Epithelial cell of esophagus (primary cell): ENCODE results near the gene CEP104.

ENCODE experiments used
- DNase-seq: peaks from one replicate; pipeline ENCODE4 v3.0.0; 2010; ENCODE audit warnings: low read depth
- H3K4me3 ChIP-seq: 2 replicates; pipeline ENCODE4 v1.5.1; 2011; ENCODE audit warnings: mild to moderate bottlenecking, low read length, control low read depth
- TF ChIP-seq, protein P1 (sequence below): IDR thresholded peaks from 2 replicates; pipeline ENCODE4 v1.5.1; 2011; ENCODE audit warnings: low read depth, mild to moderate bottlenecking, low read length, control low read depth, inconsistent platforms; ENCODE audit not compliant: insufficient read depth; ENCODE audit errors: missing control alignments

The CEP104 gene

DNA sequence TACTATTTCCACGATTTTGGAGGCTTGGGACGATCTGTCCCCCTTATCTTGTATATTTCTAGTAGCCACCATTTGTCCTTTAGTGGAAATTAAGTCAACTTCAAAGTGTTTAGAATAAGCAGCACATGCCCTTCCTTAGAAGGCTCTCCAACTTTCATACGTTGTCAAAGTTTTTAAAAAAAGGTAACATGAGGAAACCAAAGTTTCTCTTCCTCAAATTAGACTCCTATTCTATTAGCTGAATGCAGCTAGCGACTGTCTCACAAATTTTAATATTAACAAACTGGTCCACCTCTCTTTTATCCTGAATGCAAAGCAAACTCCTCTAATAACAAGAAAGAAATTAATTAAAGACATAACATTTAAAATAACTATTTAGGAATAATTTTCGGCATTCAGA is 36.2 kb upstream of the CEP104 start:
- DNase-seq = no peak
- TF ChIP-seq, protein P1, sequence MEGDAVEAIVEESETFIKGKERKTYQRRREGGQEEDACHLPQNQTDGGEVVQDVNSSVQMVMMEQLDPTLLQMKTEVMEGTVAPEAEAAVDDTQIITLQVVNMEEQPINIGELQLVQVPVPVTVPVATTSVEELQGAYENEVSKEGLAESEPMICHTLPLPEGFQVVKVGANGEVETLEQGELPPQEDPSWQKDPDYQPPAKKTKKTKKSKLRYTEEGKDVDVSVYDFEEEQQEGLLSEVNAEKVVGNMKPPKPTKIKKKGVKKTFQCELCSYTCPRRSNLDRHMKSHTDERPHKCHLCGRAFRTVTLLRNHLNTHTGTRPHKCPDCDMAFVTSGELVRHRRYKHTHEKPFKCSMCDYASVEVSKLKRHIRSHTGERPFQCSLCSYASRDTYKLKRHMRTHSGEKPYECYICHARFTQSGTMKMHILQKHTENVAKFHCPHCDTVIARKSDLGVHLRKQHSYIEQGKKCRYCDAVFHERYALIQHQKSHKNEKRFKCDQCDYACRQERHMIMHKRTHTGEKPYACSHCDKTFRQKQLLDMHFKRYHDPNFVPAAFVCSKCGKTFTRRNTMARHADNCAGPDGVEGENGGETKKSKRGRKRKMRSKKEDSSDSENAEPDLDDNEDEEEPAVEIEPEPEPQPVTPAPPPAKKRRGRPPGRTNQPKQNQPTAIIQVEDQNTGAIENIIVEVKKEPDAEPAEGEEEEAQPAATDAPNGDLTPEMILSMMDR = no peak

DNA sequence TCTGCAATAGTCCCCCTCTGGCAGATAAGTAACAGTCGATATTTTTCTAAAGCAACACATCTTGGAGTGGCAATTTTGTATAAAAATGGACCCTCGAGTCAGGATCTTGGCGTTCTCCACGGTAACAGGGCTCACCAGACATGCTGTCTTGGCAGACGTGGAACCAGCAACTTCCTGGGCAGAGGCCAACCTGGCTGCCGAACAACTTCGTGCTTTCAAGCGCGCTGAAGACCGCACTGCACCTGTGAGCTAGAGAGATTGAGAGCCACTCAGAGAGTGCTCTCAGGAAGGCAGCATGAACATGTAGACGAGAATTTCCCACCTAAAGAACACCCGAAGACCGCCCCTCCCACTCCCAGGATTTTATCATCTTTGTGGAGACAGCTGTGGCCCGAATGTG is 35.7 kb upstream of the CEP104 start:
- TF ChIP-seq, protein P1 = no peak
- DNase-seq = no peak
- H3K4me3 ChIP-seq = no peak overlapping the region

More for the DNA sequence above, 36.2 kb upstream of the CEP104 start:
- H3K4me3 ChIP-seq = no peak overlapping the region

- no peak overlapping the region for H3K4me3 ChIP-seq
- TF ChIP-seq, protein P1 = no peak
- DNase-seq = no peak
Measured at GRCh38 chr1:3891329-3891865, 34.4 kb upstream of the CEP104 start.

DNA sequence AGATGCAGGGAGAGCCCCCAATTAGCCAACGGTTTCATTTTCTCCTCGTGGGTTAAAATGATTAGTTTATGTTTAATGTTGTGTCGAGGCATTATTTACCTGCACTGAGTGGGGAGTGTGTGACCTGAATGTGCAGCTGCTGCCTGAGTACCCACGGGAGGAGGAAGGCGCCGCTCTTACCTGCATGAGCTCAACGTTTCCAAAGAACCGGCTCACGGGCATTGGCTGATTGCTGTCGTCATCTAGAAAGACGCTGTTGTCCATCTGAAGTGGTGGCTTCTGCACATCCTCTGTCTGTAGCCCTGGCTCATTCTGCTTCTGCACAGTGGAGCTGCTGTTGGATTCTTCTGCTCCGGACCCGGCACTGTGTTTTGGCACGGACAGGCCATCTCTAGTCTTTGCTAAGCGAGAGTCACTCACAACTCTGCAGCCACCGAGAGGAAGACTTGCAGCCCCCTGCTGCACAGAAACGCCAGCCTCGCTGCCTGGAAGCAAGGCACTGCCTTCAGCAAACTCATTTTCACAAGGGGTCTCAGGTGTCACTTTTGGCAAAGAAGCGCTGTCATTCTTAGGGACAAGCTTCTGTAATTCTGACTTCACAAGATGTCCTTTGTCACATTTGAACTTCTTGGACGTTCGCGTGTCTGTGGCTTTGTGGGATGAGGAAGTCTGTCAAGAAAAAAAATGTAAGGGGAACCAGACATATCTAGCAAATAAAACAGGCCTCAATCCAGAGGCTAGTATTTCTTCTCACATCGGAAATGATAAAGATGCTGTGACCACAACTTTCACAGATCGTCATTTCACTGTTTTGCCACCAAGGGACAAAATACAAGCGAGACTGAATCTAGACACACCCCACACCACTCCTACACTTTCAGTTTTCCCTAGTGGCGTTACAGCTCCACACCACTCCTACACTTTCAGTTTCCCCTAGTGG is 33.6 kb upstream of the CEP104 start:
- no peak for DNase-seq
- TF ChIP-seq, protein P1 = no peak
- H3K4me3 ChIP-seq = no peak overlapping the region

DNA sequence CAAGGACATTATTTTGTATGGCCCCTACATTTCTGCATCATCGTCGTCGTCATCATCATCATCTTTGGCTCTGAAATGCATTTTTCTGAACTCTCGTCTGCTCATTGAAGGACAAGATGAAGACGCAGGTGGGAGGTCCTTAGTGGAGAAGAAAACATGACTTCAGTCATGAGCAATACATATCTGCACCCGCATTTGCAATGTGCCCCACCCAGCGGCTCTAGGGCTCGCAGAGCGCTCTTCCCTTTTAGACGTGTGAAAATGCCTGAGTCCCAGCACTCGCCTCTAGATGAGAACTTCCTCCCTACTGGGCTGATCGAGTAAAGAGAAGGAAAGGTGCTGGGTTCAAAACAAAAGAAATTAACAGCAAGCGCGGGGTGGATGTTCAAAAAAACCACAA is 32.9 kb upstream of the CEP104 start:
- TF ChIP-seq, protein P1 = no peak
- no peak overlapping the region for H3K4me3 ChIP-seq
- DNase-seq = no peak

- TF ChIP-seq, protein P1 = no peak
- no peak for DNase-seq
- H3K4me3 ChIP-seq = no peak overlapping the region
Measured at GRCh38 chr1:3888301-3888700, 31.3 kb upstream of the CEP104 start.
